ENCODE data around the gene CCDC136.

- TF ChIP-seq, protein P1, sequence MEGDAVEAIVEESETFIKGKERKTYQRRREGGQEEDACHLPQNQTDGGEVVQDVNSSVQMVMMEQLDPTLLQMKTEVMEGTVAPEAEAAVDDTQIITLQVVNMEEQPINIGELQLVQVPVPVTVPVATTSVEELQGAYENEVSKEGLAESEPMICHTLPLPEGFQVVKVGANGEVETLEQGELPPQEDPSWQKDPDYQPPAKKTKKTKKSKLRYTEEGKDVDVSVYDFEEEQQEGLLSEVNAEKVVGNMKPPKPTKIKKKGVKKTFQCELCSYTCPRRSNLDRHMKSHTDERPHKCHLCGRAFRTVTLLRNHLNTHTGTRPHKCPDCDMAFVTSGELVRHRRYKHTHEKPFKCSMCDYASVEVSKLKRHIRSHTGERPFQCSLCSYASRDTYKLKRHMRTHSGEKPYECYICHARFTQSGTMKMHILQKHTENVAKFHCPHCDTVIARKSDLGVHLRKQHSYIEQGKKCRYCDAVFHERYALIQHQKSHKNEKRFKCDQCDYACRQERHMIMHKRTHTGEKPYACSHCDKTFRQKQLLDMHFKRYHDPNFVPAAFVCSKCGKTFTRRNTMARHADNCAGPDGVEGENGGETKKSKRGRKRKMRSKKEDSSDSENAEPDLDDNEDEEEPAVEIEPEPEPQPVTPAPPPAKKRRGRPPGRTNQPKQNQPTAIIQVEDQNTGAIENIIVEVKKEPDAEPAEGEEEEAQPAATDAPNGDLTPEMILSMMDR (IDR thresholded peaks at IDR 0.05), result peak; percentile 17 to 34 (median 26)
- no peak for TF ChIP-seq POLR2AphosphoS5 (IDR thresholded peaks at IDR 0.05)
Observed at GRCh38 chr7:128863433-128863989, 71.7 kb downstream of the CCDC136 start.

All from breast epithelium (tissue), 3 donors.